Naive thymus-derived CD4-positive, alpha-beta T cell (primary cell): ENCODE results near the gene CFAP73. TPM values are rescaled to one million over a fixed set of nuclear protein-coding genes. Genes with fewer than 3 reads are reported as not detected.
A peak's percentile ranks its signal among the peaks of the same experiment; 100 is the strongest.

Experiments used
- ATAC-seq: fragments of 150-1000 bp; cut with Tn5 transposase; 2 replicates; pipeline ENCODE4 v1.10.0; 2021; ENCODE audit warnings: mild to moderate bottlenecking, moderate library complexity
- CTCF ChIA-PET: fragments of 350-600 bp; sonication (Branson Sonifier 250); formaldehyde crosslinking; loops from one replicate; lab custom pipeline; 2021; ENCODE audit warnings: antibody characterized with exemption; lab: Charles Lee
- POLR2A ChIA-PET: fragments of 350-600 bp; sonication (Branson Sonifier 250); formaldehyde crosslinking; loops from one replicate; lab custom pipeline; 2021; ENCODE audit warnings: antibody characterized with exemption, inconsistent platforms; lab: Charles Lee
- DNase-seq, 9 donors: peaks; one replicate each; pipeline versions ENCODE4 v3.0.0 to v3.0.0-alpha.2; 2020 to 2022; ENCODE audit warnings: mixed read lengths in 1 of 9
- H3K27ac ChIP-seq: one replicate; pipeline ENCODE4 v1.7.0; 2013; ENCODE audit warnings: mild to moderate bottlenecking, low read depth, low read length, moderate library complexity
- H3K27me3 ChIP-seq, 2 donors: one replicate each; pipeline ENCODE4 v1.7.0; 2013; ENCODE audit warnings: low read length in 2 of 2, mild to moderate bottlenecking in 2 of 2, moderate library complexity in 2 of 2; ENCODE audit not compliant: control insufficient read depth in 2 of 2, insufficient read depth in 2 of 2
- H3K36me3 ChIP-seq, 3 experiments: 1 replicate in 2 of 3; 2 replicates in 1 of 3; pipeline ENCODE4 v1.7.0; 2013; ENCODE audit warnings: low read length in 3 of 3, mild to moderate bottlenecking in 3 of 3, moderate library complexity in 1 of 3; ENCODE audit not compliant: insufficient read depth in 3 of 3, control insufficient read depth in 2 of 3
- H3K4me1 ChIP-seq, 2 donors: one replicate each; pipeline ENCODE4 v1.7.0; 2013; ENCODE audit warnings: low read length in 2 of 2, mild to moderate bottlenecking in 2 of 2, moderate library complexity in 1 of 2; ENCODE audit not compliant: control insufficient read depth in 2 of 2, insufficient read depth in 2 of 2
- H3K4me3 ChIP-seq: 2 replicates; pipeline ENCODE4 v1.7.0; 2013; ENCODE audit warnings: mild to moderate bottlenecking, low read length
- H3K9me3 ChIP-seq, 3 experiments: 1 replicate in 2 of 3; 2 replicates in 1 of 3; pipeline ENCODE4 v1.7.0; 2013; ENCODE audit warnings: low read length in 3 of 3; ENCODE audit not compliant: control insufficient read depth in 2 of 3
- H3K27ac Mint-ChIP-seq, 9 donors: one replicate each; pipeline ENCODE4 v1.8.0; 2020 to 2022; ENCODE audit warnings: mixed read lengths in 9 of 9, mild to moderate bottlenecking in 8 of 9, moderate library complexity in 5 of 9, inconsistent platforms in 2 of 9
- H3K27me3 Mint-ChIP-seq, 5 donors: one replicate each; pipeline ENCODE4 v1.8.0; 2021 to 2022; ENCODE audit warnings: mixed read lengths in 5 of 5, mild to moderate bottlenecking in 1 of 5
- H3K36me3 Mint-ChIP-seq, 5 donors: one replicate each; pipeline ENCODE4 v1.8.0; 2020 to 2022; ENCODE audit warnings: mixed read lengths in 5 of 5, mild to moderate bottlenecking in 3 of 5, inconsistent platforms in 1 of 5
- H3K4me1 Mint-ChIP-seq, 7 donors: one replicate each; pipeline ENCODE4 v1.8.0; 2020 to 2022; ENCODE audit warnings: mixed read lengths in 7 of 7, mild to moderate bottlenecking in 3 of 7, inconsistent platforms in 1 of 7
- H3K4me3 Mint-ChIP-seq, 10 donors: one replicate each; pipeline ENCODE4 v1.8.0; 2020 to 2022; ENCODE audit warnings: mild to moderate bottlenecking in 10 of 10, mixed read lengths in 10 of 10, moderate library complexity in 6 of 10, inconsistent platforms in 2 of 10
- H3K9me3 Mint-ChIP-seq, 11 donors: one replicate each; pipeline ENCODE4 v1.8.0; 2020 to 2022; ENCODE audit warnings: mixed read lengths in 11 of 11, mild to moderate bottlenecking in 4 of 11, inconsistent platforms in 1 of 11, moderate library complexity in 1 of 11
- intact Hi-C, 2 donors: fragments of 100-400 bp; cut with micrococcal nuclease; formaldehyde crosslinking; loops; one replicate each; pipeline ENCODE4 v1.15.1; 2023
- polyA plus RNA-seq, 2 donors: library from polyadenylated mRNA; unstranded; fragments of 300-500 nt; fragmentation: Illumina TruSeq; gene quantifications; one replicate each; pipeline ENCODE4 v1.2.3, GENCODE V29; 2021
- total RNA-seq, 6 experiments: library from RNA in 5 of 6; stranded (reverse) in 5 of 6; gene quantifications; 1 replicate in 5 of 6; 2 replicates in 1 of 6; pipeline ENCODE4 v1.2.3 and lab custom pipeline; 2021 to 2026

The CFAP73 gene
- total and polyA plus RNA-seq, 7 experiments from 2014 or later, result 0.29 to 0.88 (median 0.48) TPM; not detected in 4

DNA sequence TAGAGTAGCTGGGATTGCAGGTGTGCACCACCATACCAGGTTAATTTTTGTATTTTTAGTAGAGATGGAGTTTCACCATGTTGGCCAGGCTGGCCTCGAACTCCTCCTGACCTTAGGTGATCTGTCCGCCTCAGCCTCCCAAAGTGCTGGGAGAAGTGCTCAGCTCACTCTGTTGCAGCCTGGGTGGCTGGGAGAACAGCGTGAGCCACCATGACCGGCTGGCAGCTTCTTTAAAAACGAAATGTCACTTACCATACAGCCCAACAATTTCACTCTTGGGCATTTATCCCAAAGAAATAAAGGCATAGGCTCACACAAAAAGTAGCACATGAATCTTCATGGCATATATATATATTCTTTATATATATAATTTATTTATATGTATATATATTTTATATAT is 4.7 kb upstream of the CFAP73 start:
- CTCF ChIA-PET, result no interaction called here
- Mint-ChIP-seq H3K27me3 (peaks cover 0 to 14% (median 0%) of the 10 kb centered on the region in 5 donors), H3K9me3 (peaks cover 0 to 14% (median 5%) of the 10 kb centered on the region in 11 donors), H3K4me3 (no peak overlapping the region), H3K4me1 (peaks cover 0 to 4% (median 0%) of the 10 kb centered on the region in 7 donors), H3K27ac (no peak overlapping the region), H3K36me3 (peaks cover 0 to 6% (median 0%) of the 10 kb centered on the region in 5 donors)
- Histone ChIP-seq H3K36me3 (no peaks in the 10 kb centered on the region), H3K9me3 (no peaks in the 10 kb centered on the region), H3K27me3 (no peaks in the 10 kb centered on the region), H3K4me1 (no peaks in the 10 kb centered on the region), H3K27ac (no peak overlapping the region), H3K4me3 (no peak overlapping the region)
- intact Hi-C loops, result no loop called here
- POLR2A ChIA-PET, result no interaction called here
- no peak for DNase-seq
- no peak for ATAC-seq

DNA sequence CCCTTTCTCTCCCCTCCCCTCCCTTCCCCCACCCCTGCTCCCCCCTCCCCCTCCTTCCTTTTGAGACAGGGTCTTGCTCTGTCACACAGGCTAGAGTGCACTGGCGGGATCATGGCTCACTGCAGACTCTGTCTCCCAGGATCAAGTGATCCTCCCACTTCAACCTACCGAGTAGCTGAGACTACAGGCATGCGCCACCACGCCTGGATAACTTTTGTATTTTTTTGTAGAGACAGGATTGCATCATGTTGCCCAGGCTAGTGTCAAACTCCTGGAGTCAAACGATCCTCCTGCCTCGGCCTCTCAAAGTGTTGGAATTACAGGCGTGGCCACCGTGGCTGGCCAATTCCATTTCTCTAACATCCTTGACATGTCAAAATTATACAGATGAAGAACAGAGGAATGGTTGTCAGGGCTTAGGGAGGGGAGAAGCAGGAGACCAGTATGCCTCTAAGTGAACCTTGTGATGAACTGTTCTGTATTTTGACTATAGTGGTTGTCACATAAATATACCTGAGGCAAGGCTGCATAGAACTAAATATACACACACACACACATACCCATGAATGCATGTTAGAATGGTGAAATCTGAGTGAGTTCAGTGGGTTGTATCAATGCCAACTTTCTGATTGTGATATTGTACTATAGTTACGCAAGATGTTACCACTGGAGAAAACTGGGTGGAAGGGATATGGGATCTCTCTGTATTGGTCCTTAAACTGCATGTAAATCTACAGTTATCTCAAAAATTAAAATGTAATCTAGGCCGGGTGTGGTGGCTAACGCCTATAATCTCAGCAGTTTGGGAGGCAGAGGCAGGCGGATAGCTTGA is 3.6 kb upstream of the CFAP73 start:
- Histone ChIP-seq H3K9me3 (no peaks in the 10 kb centered on the region), H3K27ac (no peak overlapping the region), H3K27me3 (no peaks in the 10 kb centered on the region), H3K4me3 (no peak overlapping the region), H3K36me3 (no peaks in the 10 kb centered on the region), H3K4me1 (no peaks in the 10 kb centered on the region)
- ChIA-PET POLR2A (no interaction called here), CTCF (no interaction called here)
- H3K4me3 Mint-ChIP-seq, result no peak overlapping the region
- intact Hi-C loops, result no loop called here
- ATAC-seq, result no peak
- no peak for DNase-seq
- H3K27me3 Mint-ChIP-seq, result peaks cover 0 to 22% (median 0%) of the 10 kb centered on the region in 5 donors
- peaks cover 0 to 14% (median 5%) of the 10 kb centered on the region in 11 donors for H3K9me3 Mint-ChIP-seq
- peaks cover 0 to 2% (median 0%) of the 10 kb centered on the region in 7 donors for H3K4me1 Mint-ChIP-seq
- H3K27ac Mint-ChIP-seq, result no peak overlapping the region
- peaks cover 0 to 6% (median 0%) of the 10 kb centered on the region in 5 donors for H3K36me3 Mint-ChIP-seq

DNA sequence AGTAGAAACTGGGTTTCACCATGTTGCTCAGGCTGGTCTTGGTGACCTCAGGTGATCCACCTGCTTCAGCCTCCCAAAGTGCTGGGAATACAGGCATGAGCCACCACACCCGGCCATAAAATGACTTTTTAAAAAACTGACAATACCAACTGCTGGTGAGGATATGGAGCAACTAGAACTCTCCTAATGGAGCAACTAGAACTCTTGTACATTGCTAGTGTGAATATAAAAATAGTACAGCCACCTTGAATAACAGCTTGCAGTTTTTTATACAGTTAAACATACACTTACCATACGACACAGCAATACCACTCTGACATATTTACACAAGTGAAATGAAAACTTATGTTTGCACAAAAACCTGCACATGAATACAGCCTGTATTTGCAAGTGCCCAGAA is 2.5 kb upstream of the CFAP73 start:
- Mint-ChIP-seq H3K4me1 (peaks cover 0 to 4% (median 2%) of the 10 kb centered on the region in 7 donors), H3K9me3 (peaks cover 0 to 14% (median 5%) of the 10 kb centered on the region in 11 donors), H3K36me3 (peaks cover 0 to 6% (median 0%) of the 10 kb centered on the region in 5 donors), H3K4me3 (no peak overlapping the region), H3K27ac (no peak overlapping the region), H3K27me3 (peaks cover 0 to 26% (median 0%) of the 10 kb centered on the region in 5 donors)
- Histone ChIP-seq H3K36me3 (no peaks in the 10 kb centered on the region), H3K27ac (no peak overlapping the region), H3K9me3 (no peaks in the 10 kb centered on the region), H3K27me3 (no peaks in the 10 kb centered on the region), H3K4me3 (no peak overlapping the region), H3K4me1 (no peaks in the 10 kb centered on the region)
- ChIA-PET POLR2A (interaction anchor here (0.7 kb wide), 1 partner anchor 790 kb away, joined by 4 read pairs; no protein-coding TSS in a partner anchor), CTCF (no interaction called here)
- no peak for DNase-seq
- no peak for ATAC-seq
- intact Hi-C loops, result no loop called here

DNA sequence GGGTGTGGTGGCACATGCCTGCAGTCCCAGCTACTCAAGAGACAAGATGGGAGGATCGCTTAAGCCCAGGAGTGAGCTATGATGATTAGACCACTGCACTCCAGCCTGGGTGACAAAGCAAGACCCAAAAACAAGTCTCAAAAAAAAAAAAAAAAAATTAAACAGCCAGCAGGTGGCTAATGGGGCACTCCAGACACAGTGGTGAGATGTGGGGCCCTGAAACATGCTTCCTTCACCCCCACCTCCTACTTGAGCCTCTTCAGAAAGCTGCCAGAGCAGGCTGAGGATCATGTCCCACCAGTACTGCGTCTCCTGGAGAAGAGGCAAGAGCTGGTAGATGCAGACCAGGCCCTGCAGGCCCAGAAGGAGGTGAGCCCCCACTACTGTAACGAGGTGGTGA is 2.1 kb downstream of the CFAP73 start:
- intact Hi-C loops, result loop anchor here (2.0 to 10.0 kb wide), 5 partner anchors 53 to 247 kb away; partner anchors contain the start of genes OAS1 (in 1 of the 2) and TPCN1 (in 1 of the 2)
- Mint-ChIP-seq H3K27ac (peak overlapping the region in 6 of 9 donors; percentile 57 to 93 (median 84)), H3K4me3 (peak overlapping the region in 9 of 10 donors; percentile 76 to 88 (median 85)), H3K4me1 (peaks cover 0 to 27% (median 21%) of the 10 kb centered on the region in 7 donors), H3K36me3 (peaks cover 0 to 6% (median 3%) of the 10 kb centered on the region in 5 donors), H3K9me3 (peaks cover 0 to 8% (median 5%) of the 10 kb centered on the region in 11 donors), H3K27me3 (peaks cover 0 to 44% (median 0%) of the 10 kb centered on the region in 5 donors)
- Histone ChIP-seq H3K36me3 (no peaks in the 10 kb centered on the region), H3K27ac (no peak overlapping the region), H3K27me3 (no peaks in the 10 kb centered on the region), H3K4me1 (peaks cover 0 to 19% of the 10 kb centered on the region in 2 donors), H3K9me3 (no peaks in the 10 kb centered on the region), H3K4me3 (no peak overlapping the region)
- ChIA-PET CTCF (interaction anchor here (0.7 kb wide), 1 partner anchor 15 kb away, joined by 3 read pairs; no protein-coding TSS in a partner anchor), POLR2A (interaction anchor here (0.6 to 1.3 kb wide), 2 partner anchors 33 to 86 kb away, joined by 3 to 4 read pairs; partner anchors contain the start of genes DDX54 and RITA1)
- ATAC-seq, result no peak
- no peak for DNase-seq

DNA sequence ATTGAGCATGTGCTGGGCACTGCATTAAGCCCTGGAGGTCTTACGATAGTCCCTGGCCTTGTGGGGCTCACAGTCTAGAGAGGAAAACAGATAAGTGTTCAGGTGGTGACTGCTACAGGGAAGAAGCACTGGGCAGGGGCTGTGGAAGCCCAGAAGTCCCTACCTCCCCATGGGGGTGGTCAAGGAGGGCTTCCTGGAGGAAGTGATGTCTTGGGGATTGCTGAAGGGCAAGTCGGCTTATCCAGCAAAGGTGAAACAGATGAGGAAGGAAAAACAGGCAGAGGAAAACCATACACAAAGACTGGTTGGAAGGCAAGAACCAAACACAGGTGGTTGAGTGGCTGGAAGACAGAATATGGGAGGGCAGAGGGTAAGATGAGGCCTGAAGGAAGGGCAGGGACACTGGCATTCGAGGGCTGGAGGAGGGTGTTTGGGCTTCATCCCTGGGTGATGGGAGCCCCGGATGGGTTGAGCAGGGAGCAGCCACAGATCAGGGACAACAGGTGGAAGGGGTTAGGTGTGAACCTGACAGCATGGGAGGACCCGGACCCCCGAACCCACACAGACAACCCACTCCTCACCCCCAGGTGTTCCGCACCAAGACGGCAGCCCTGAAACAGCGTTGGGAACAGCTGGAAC is 2.8 kb downstream of the CFAP73 start:
- intact Hi-C loops, result loop anchor here (2.0 to 10.0 kb wide), 5 partner anchors 54 to 248 kb away; partner anchors contain the start of genes OAS1 (in 1 of the 2) and TPCN1 (in 1 of the 2)
- Mint-ChIP-seq H3K4me3 (peak overlapping the region; percentile 76 to 88 (median 86)), H3K9me3 (peaks cover 0 to 4% (median 2%) of the 10 kb centered on the region in 11 donors), H3K4me1 (peaks cover 0 to 27% (median 25%) of the 10 kb centered on the region in 7 donors), H3K27me3 (peaks cover 0 to 40% (median 0%) of the 10 kb centered on the region in 5 donors), H3K27ac (peak overlapping the region in 8 of 9 donors; percentile 40 to 93 (median 84)), H3K36me3 (peaks cover 0 to 4% (median 3%) of the 10 kb centered on the region in 5 donors)
- ATAC-seq (no peak), DNase-seq (no peak)
- Histone ChIP-seq H3K36me3 (peaks cover 0 to 4% (median 0%) of the 10 kb centered on the region in 3 experiments), H3K27me3 (no peaks in the 10 kb centered on the region), H3K9me3 (no peaks in the 10 kb centered on the region), H3K4me3 (peak overlapping the region; percentile 75), H3K27ac (no peak overlapping the region), H3K4me1 (peaks cover 0 to 19% of the 10 kb centered on the region in 2 donors)
- POLR2A ChIA-PET, result interaction anchor here (1.3 kb wide), 1 partner anchor 33 kb away, joined by 4 read pairs; the partner anchor contains the start of genes DDX54 and RITA1
- CTCF ChIA-PET, result interaction anchor here (0.9 to 1.9 kb wide), 3 partner anchors 15 to 159 kb away, joined by 3 to 7 read pairs (median 3); no protein-coding TSS in a partner anchor
